Transverse colon (tissue), 4 donors: ENCODE measurements around the gene PDHA1. TPM values are rescaled to one million over a fixed set of nuclear protein-coding genes. Genes with fewer than 3 reads are reported as not detected.

Source experiments
- DNase-seq: peaks from one replicate; pipeline ENCODE4 v3.0.0-alpha.2; 2019
- H3K27ac ChIP-seq, 4 donors: fragments of 200-600 bp; sonication (generic); 2 replicates each; pipeline ENCODE4 v1.5.1; 2016 to 2018; ENCODE audit warnings: inconsistent platforms in 4 of 4
- H3K27me3 ChIP-seq: fragments of 200-600 bp; sonication (generic); 2 replicates; pipeline ENCODE4 v1.5.1; 2017; ENCODE audit warnings: inconsistent platforms
- H3K36me3 ChIP-seq, 4 donors: fragments of 200-600 bp; sonication (generic); 2 replicates each; pipeline ENCODE4 v1.5.1; 2017 to 2019; ENCODE audit warnings: inconsistent platforms in 4 of 4
- H3K4me1 ChIP-seq, 4 donors: fragments of 200-600 bp; sonication (generic); 2 replicates each; pipeline ENCODE4 v1.5.1; 2017 to 2020; ENCODE audit warnings: inconsistent platforms in 4 of 4
- H3K4me3 ChIP-seq, 4 donors: fragments of 200-600 bp; sonication (generic); 1 replicate in 1 of 4; 2 replicates in 3 of 4; pipeline versions ENCODE4 v1.5.1 to v1.6.1; 2017 to 2019; ENCODE audit warnings: inconsistent platforms in 4 of 4
- H3K9me3 ChIP-seq, 2 donors: fragments of 200-600 bp; sonication (generic); 2 replicates each; pipeline ENCODE4 v1.5.1; 2017 to 2019; ENCODE audit warnings: inconsistent platforms in 2 of 2
- EP300 ChIP-seq: sonication (generic); formaldehyde crosslinking; IDR thresholded peaks from one replicate; pipeline ENCODE4 v1.6.1; 2017; ENCODE audit warnings: antibody characterized with exemption, low read depth
- POLR2A ChIP-seq: fragments of 450-650 bp; IDR thresholded peaks from one replicate; pipeline ENCODE4 v1.6.1; 2016; ENCODE audit warnings: antibody characterized with exemption, mild to moderate bottlenecking, moderate library complexity
- POLR2AphosphoS5 ChIP-seq, 3 donors: sonication (generic); formaldehyde crosslinking; IDR thresholded peaks; one replicate each; pipeline ENCODE4 v1.6.1; 2016; ENCODE audit warnings: antibody characterized with exemption in 3 of 3
- WGBS, 2 donors: methylation state at CpG; one replicate each; pipeline ENCODE4 v1.1.5; 2018; ENCODE audit warnings: low coverage in 1 of 2; 5-methylcytosine and 5-hydroxymethylcytosine counted together
- in situ Hi-C, 4 donors: fragments of 200-750 bp; cut with MboI; loops; one replicate each; pipeline versions ENCODE4 v1.15.0 to v1.15.1; 2017; ENCODE audit warnings: low sequenced_read_pairs in 3 of 4, low pct_ligation_motif_present in 1 of 4, low pct_unique_long_range_greater_than_20kb in 1 of 4
- intact Hi-C: fragments of 100-400 bp; cut with DNase I; formaldehyde crosslinking; loops from one replicate; pipeline ENCODE4 v1.15.1; 2023; ENCODE audit warnings: low total_unique reads
- total RNA-seq, 4 donors: library from RNA; depleted of rRNA; stranded (reverse); fragments of >200 nt; gene quantifications; one replicate each; pipeline ENCODE4 v1.1.0, GENCODE V29; 2016
- TF ChIP-seq, protein P1 (sequence below), 5 experiments: fragments of 200-600 bp in 3 of 5; fragments of 450-650 bp in 2 of 5; sonication (generic) in 3 of 5; IDR thresholded peaks; 1 replicate in 2 of 5; 2 replicates in 3 of 5; pipeline ENCODE4 v1.5.1; 2016 to 2017; ENCODE audit warnings: antibody characterized with exemption in 5 of 5, inconsistent platforms in 3 of 5, mild to moderate bottlenecking in 2 of 5, moderate library complexity in 1 of 5

Gene PDHA1
- total RNA-seq, 4 donors from 2014 or later: 77.4 to 264 (median 189) TPM

GRCh38 chrX:19381326-19381725, 37.6 kb downstream of the PDHA1 start:
- Histone ChIP-seq H3K36me3 (no peaks in the 10 kb centered on the region), H3K4me3 (no peak overlapping the region), H3K4me1 (no peaks in the 10 kb centered on the region), H3K9me3 (no peaks in the 10 kb centered on the region), H3K27ac (no peak overlapping the region), H3K27me3 (no peaks in the 10 kb centered on the region)
- in situ Hi-C loops (loop anchor here in 2 of 4 donors (25.0 kb wide), 1 partner anchor 156 kb away; no protein-coding TSS in a partner anchor), intact Hi-C loops (no loop called here)
- TF ChIP-seq, protein P1, sequence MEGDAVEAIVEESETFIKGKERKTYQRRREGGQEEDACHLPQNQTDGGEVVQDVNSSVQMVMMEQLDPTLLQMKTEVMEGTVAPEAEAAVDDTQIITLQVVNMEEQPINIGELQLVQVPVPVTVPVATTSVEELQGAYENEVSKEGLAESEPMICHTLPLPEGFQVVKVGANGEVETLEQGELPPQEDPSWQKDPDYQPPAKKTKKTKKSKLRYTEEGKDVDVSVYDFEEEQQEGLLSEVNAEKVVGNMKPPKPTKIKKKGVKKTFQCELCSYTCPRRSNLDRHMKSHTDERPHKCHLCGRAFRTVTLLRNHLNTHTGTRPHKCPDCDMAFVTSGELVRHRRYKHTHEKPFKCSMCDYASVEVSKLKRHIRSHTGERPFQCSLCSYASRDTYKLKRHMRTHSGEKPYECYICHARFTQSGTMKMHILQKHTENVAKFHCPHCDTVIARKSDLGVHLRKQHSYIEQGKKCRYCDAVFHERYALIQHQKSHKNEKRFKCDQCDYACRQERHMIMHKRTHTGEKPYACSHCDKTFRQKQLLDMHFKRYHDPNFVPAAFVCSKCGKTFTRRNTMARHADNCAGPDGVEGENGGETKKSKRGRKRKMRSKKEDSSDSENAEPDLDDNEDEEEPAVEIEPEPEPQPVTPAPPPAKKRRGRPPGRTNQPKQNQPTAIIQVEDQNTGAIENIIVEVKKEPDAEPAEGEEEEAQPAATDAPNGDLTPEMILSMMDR (IDR thresholded peaks at IDR 0.05): no peak
- TF ChIP-seq EP300: no peak
- TF ChIP-seq POLR2AphosphoS5 (IDR thresholded peaks at IDR 0.05): no peak
- TF ChIP-seq POLR2A: no peak
- DNase-seq: no peak
- 88% methylated on average over 9 of the region's 9 CpGs; no CpG with 5 or more reads in 1 of the 2 donors for WGBS, 2 donors

GRCh38 chrX:19382555-19383145, 38.9 kb downstream of the PDHA1 start:
- TF ChIP-seq, protein P1 (IDR thresholded peaks at IDR 0.05): peak; percentile 22 to 42 (median 26)
- TF ChIP-seq POLR2A: no peak
- H3K4me3 ChIP-seq: no peak overlapping the region
- no peaks in the 10 kb centered on the region for H3K27me3 ChIP-seq
- H3K4me1 ChIP-seq: no peaks in the 10 kb centered on the region
- H3K36me3 ChIP-seq: no peaks in the 10 kb centered on the region
- DNase-seq: peak; percentile 52
- intact Hi-C loops: no loop called here
- WGBS, 2 donors: 41% methylated on average over 16 of the region's 16 CpGs; no CpG with 5 or more reads in 1 of the 2 donors
- H3K27ac ChIP-seq: no peak overlapping the region
- in situ Hi-C loops: loop anchor here in 2 of 4 donors (25.0 kb wide), 1 partner anchor 155 kb away; no protein-coding TSS in a partner anchor
- no peaks in the 10 kb centered on the region for H3K9me3 ChIP-seq

- no peaks in the 10 kb centered on the region for H3K27me3 ChIP-seq
- no peak for TF ChIP-seq POLR2A
- TF ChIP-seq, protein P1 (IDR thresholded peaks at IDR 0.05): no peak
- TF ChIP-seq EP300: no peak
- no peak for TF ChIP-seq POLR2AphosphoS5 (IDR thresholded peaks at IDR 0.05)
- in situ Hi-C loops (loop anchor here in 2 of 4 donors (25.0 kb wide), 1 partner anchor 151 kb away; no protein-coding TSS in a partner anchor), intact Hi-C loops (no loop called here)
- no peaks in the 10 kb centered on the region for H3K4me1 ChIP-seq
- 70% methylated on average over 4 of the region's 4 CpGs; no CpG with 5 or more reads in 1 of the 2 donors for WGBS, 2 donors
- H3K27ac ChIP-seq: no peak overlapping the region
- no peak for DNase-seq
- H3K4me3 ChIP-seq: no peak overlapping the region
- no peaks in the 10 kb centered on the region for H3K36me3 ChIP-seq
- H3K9me3 ChIP-seq: no peaks in the 10 kb centered on the region
These were observed 43.0 kb downstream of the PDHA1 start for GRCh38 chrX:19386679-19387078.

DNA sequence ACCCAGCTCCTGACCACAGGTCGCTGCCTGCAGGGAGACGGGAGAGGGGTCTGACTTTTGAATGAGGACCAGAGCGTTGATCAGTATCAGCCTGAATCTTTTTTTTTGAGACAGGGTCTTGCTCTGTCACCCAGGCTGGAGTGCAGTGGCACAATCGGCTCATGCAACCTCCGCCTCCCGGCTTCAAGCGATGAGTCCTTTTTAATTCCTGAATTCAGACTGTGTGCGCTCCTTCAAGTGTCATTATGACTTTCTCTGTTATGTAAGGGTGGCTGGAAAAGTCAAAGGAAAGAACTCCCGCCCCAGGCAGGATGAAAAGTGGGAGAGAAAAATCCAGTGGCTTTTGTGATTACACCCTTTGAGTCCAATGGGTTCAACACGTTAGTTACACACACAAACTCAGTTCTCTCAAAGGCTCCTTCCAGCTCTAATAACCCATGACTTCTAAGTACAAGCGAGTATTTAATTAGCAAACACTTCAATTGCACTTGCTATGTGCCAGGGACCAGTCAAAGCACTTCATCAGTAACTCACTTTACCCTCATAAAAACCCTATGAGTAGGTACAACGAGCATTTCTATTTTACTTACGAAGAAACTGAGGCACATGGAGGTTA, 44.4 kb downstream of the PDHA1 start:
- DNase-seq: no peak
- in situ Hi-C loops: loop anchor here in 2 of 4 donors (25.0 kb wide), 1 partner anchor 149 kb away; no protein-coding TSS in a partner anchor
- Histone ChIP-seq H3K27me3 (no peaks in the 10 kb centered on the region), H3K4me3 (no peak overlapping the region), H3K4me1 (no peaks in the 10 kb centered on the region), H3K36me3 (no peaks in the 10 kb centered on the region), H3K9me3 (no peaks in the 10 kb centered on the region), H3K27ac (no peak overlapping the region)
- intact Hi-C loops: no loop called here
- 81% methylated on average over 13 of the region's 13 CpGs; no CpG with 5 or more reads in 1 of the 2 donors for WGBS, 2 donors
- TF ChIP-seq EP300 (no peak), POLR2A (no peak), POLR2AphosphoS5 (IDR thresholded peaks at IDR 0.05) (no peak)
- TF ChIP-seq, protein P1 (IDR thresholded peaks at IDR 0.05): no peak
